PC-3 (cell line): ENCODE measurements around the gene TRAF1. TPM values are rescaled to one million over a fixed set of nuclear protein-coding genes. Genes with fewer than 3 reads are reported as not detected.

Experiments
- ATAC-seq: fragments of 200-7000 bp; cut with Tn5 transposase; 2 replicates; pipeline ENCODE4 v1.9.1; 2020; ENCODE audit warnings: mild to moderate bottlenecking, moderate library complexity
- BruUV-seq: library from RNA; stranded (reverse); fragments of 400-500 nt; replicated peaks from 2 replicates; lab custom pipeline; 2021; lab: Mats Ljungman, UMichigan
- CTCF ChIA-PET: fragments of 300-600 bp; sonication (Branson Sonifier 250); formaldehyde crosslinking; loops from one replicate; lab custom pipeline; 2022; ENCODE audit warnings: antibody characterized with exemption; lab: Charles Lee
- POLR2A ChIA-PET: fragments of 300-600 bp; sonication (Branson Sonifier 250); formaldehyde crosslinking; loops from one replicate; lab custom pipeline; 2022; ENCODE audit warnings: antibody characterized with exemption; ENCODE audit not compliant: unreplicated experiment; lab: Charles Lee
- DNase-seq: peaks from one replicate; pipeline ENCODE4 v3.0.0-alpha.2; 2015
- H2AFZ ChIP-seq: fragments of 300-600 bp; sonication (generic); 2 replicates; pipeline ENCODE4 v1.6.0; 2016; ENCODE audit warnings: antibody characterized with exemption, low read length
- H3F3A ChIP-seq: fragments of 300-600 bp; sonication (generic); one replicate; pipeline ENCODE4 v1.6.0; 2017; ENCODE audit warnings: antibody characterized with exemption, low read length, control low read depth, mild to moderate bottlenecking; ENCODE audit not compliant: unreplicated experiment
- H3K27ac ChIP-seq: fragments of 300-600 bp; sonication (generic); 2 replicates; pipeline ENCODE4 v1.5.1; 2016; ENCODE audit warnings: mild to moderate bottlenecking, low read length
- H3K27me3 ChIP-seq: fragments of 300-600 bp; sonication (generic); 2 replicates; pipeline ENCODE4 v1.6.1; 2016; ENCODE audit warnings: low read length, mixed read lengths
- H3K36me3 ChIP-seq: fragments of 300-600 bp; sonication (generic); 2 replicates; pipeline ENCODE4 v1.6.1; 2016; ENCODE audit warnings: low read depth, mixed run types, low read length, mixed read lengths
- H3K4me1 ChIP-seq: fragments of 300-600 bp; sonication (generic); 2 replicates; pipeline ENCODE4 v1.5.1; 2016; ENCODE audit warnings: low read length; ENCODE audit not compliant: insufficient read depth
- H3K4me2 ChIP-seq: fragments of 300-600 bp; sonication (generic); 2 replicates; pipeline ENCODE4 v1.6.0; 2016; ENCODE audit warnings: low read length
- H3K4me3 ChIP-seq: fragments of 300-600 bp; sonication (generic); 2 replicates; pipeline ENCODE4 v1.5.1; 2016; ENCODE audit warnings: mild to moderate bottlenecking, low read length, mixed read lengths
- H3K79me2 ChIP-seq: fragments of 300-600 bp; sonication (generic); 2 replicates; pipeline ENCODE4 v1.6.1; 2017; ENCODE audit warnings: low read length, mixed read lengths
- H3K9ac ChIP-seq: fragments of 300-600 bp; sonication (generic); 2 replicates; pipeline ENCODE4 v1.6.0; 2016; ENCODE audit warnings: mild to moderate bottlenecking, low read length
- H3K9me2 ChIP-seq: fragments of 300-600 bp; sonication (generic); replicated peaks from 2 replicates; pipeline ENCODE4 v1.6.1; 2016; ENCODE audit warnings: mixed run types, low read length, mixed read lengths
- H3K9me3 ChIP-seq: fragments of 300-600 bp; sonication (generic); 2 replicates; pipeline ENCODE4 v1.6.1; 2016; ENCODE audit warnings: low read length, mixed read lengths
- H4K20me1 ChIP-seq: fragments of 300-600 bp; sonication (generic); 2 replicates; pipeline ENCODE4 v1.6.1; 2016; ENCODE audit warnings: low read length, mixed read lengths
- EZH2 ChIP-seq: fragments of 300-600 bp; sonication (generic); IDR thresholded peaks from one replicate; pipeline ENCODE4 v1.6.1; 2017; ENCODE audit warnings: antibody characterized with exemption, mild to moderate bottlenecking, low read length; ENCODE audit not compliant: unreplicated experiment
- EZH2phosphoT487 ChIP-seq: fragments of 300-600 bp; sonication (generic); IDR thresholded peaks from 2 replicates; pipeline ENCODE4 v1.6.1; 2018; ENCODE audit warnings: mild to moderate bottlenecking, antibody characterized with exemption, low read length, borderline replicate concordance
- intact Hi-C: fragments of 100-400 bp; cut with micrococcal nuclease; formaldehyde crosslinking; loops from 2 replicates; pipeline ENCODE4 v1.9.0; 2023
- total RNA-seq: library from RNA; depleted of rRNA; stranded (reverse); fragments of >200 nt; gene quantifications from 2 replicates; pipeline ENCODE4 v1.2.3, GENCODE V29; 2014
- TF ChIP-seq, protein P1 (sequence below): fragments of 300-600 bp; sonication (generic); conservative IDR thresholded peaks from 2 replicates; pipeline ENCODE4 v1.5.1; 2017; ENCODE audit warnings: antibody characterized with exemption, low read depth, mild to moderate bottlenecking, low read length

Gene TRAF1
- total RNA-seq, 1 experiment from 2014 or later: 0.15 TPM

DNA sequence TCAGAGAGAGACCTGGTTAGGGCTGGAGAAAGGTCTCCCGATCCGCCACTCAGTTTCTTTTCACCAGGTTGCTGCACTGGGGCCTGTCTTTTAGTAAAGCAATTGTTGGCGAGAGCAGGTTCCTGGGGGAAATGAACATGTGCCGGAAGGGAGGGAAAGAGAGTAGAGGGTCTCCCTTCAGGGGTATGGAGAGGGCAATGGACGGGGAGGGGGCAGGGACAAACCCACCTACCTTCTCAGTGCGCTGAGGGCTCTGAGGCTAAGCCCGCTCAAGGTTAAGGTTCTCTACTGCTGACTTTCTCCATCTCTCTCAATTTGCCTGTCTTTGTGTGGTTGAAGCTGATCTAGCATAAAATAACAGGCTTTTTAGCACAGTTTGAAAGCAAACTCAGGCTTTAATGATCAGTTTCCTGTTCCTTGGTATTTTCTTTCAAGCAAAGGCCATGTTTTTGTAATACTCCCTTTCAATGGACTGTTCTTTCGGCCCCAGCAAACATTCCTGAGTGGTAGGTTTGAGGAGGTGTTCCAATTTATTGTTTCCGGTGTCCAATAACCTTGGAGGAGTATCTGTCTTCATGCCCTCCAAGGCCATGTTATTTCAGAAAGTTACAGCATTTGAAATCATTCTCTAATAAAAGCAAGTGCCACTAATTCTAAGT lies 25.5 kb upstream of the TRAF1 start:
- no peaks in the 10 kb centered on the region for H3F3A ChIP-seq
- no peak overlapping the region for H3K9ac ChIP-seq
- no peak for TF ChIP-seq EZH2phosphoT487
- TF ChIP-seq, protein P1, sequence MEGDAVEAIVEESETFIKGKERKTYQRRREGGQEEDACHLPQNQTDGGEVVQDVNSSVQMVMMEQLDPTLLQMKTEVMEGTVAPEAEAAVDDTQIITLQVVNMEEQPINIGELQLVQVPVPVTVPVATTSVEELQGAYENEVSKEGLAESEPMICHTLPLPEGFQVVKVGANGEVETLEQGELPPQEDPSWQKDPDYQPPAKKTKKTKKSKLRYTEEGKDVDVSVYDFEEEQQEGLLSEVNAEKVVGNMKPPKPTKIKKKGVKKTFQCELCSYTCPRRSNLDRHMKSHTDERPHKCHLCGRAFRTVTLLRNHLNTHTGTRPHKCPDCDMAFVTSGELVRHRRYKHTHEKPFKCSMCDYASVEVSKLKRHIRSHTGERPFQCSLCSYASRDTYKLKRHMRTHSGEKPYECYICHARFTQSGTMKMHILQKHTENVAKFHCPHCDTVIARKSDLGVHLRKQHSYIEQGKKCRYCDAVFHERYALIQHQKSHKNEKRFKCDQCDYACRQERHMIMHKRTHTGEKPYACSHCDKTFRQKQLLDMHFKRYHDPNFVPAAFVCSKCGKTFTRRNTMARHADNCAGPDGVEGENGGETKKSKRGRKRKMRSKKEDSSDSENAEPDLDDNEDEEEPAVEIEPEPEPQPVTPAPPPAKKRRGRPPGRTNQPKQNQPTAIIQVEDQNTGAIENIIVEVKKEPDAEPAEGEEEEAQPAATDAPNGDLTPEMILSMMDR: no peak
- DNase-seq (no peak), ATAC-seq (no peak)
- no peaks in the 10 kb centered on the region for H3K27me3 ChIP-seq
- no peaks in the 10 kb centered on the region for H3K9me2 ChIP-seq
- no peaks in the 10 kb centered on the region for H4K20me1 ChIP-seq
- no peak overlapping the region for H2AFZ ChIP-seq
- peaks cover 8% of the 10 kb centered on the region for H3K4me1 ChIP-seq
- H3K4me3 ChIP-seq: no peak overlapping the region
- no peaks in the 10 kb centered on the region for H3K79me2 ChIP-seq
- no peaks in the 10 kb centered on the region for H3K36me3 ChIP-seq
- no peak overlapping the region for H3K27ac ChIP-seq
- BruUV-seq: no TSS peak
- ChIA-PET CTCF (no interaction called here), POLR2A (no interaction called here)
- H3K9me3 ChIP-seq: no peaks in the 10 kb centered on the region
- no peak overlapping the region for H3K4me2 ChIP-seq
- intact Hi-C loops: no loop called here

DNA sequence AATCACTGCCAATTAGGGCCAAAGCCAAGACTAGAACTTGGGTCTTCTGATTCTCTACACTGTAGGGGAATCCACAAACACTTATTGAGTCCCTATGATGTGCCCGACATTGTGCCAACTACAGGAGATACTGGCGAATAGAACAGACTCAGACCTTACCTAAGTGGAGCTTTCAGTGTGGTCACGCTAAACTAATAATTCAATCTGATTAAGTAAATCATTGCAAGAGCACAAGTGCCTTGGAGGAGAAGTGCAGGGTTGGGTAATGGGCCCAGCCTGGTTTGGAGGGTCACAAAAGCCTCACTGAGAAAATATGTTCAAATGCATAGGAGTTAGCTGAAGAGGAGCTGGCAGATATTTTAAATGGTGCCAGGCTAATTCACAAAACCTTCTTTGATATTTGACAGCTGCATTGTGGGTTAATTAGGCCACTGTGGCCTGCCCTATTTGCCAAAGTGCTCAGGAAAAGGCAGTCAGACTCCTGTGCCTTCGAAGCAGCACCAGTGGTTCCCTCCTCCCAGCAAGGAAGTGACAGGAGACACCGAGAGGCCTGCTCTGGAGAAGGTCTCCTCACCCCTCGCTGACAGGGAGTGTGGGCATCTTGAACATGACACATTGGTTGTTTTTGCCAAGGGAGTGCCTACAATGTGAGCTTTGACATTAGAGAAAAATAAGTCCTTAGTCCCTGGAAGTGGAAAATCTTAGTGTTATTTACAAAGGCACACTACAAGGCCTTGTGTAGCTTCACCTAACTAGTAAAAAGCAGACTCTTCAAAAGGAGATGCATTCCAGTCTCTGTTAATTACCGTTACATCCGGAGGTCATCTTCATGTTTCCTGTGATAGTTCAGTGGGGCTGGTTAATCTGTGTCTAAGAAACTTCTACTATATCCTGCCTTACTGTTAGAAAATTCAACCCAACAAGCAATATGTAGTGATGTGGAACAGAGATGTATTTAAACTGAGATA lies 24.1 kb upstream of the TRAF1 start:
- Histone ChIP-seq H3K9me3 (no peaks in the 10 kb centered on the region), H3K27me3 (no peaks in the 10 kb centered on the region), H3K79me2 (no peaks in the 10 kb centered on the region), H3K36me3 (no peaks in the 10 kb centered on the region), H3K4me2 (no peak overlapping the region), H3F3A (no peaks in the 10 kb centered on the region), H2AFZ (no peak overlapping the region), H4K20me1 (no peaks in the 10 kb centered on the region), H3K27ac (no peak overlapping the region), H3K9me2 (no peaks in the 10 kb centered on the region), H3K4me3 (no peak overlapping the region), H3K9ac (no peak overlapping the region), H3K4me1 (peaks cover 22% of the 10 kb centered on the region)
- POLR2A ChIA-PET: no interaction called here
- TF ChIP-seq, protein P1: no peak
- no peak for TF ChIP-seq EZH2phosphoT487
- TF ChIP-seq EZH2: no peak
- no TSS peak for BruUV-seq
- DNase-seq (no peak), ATAC-seq (no peak)
- CTCF ChIA-PET: no interaction called here
- intact Hi-C loops: no loop called here

DNA sequence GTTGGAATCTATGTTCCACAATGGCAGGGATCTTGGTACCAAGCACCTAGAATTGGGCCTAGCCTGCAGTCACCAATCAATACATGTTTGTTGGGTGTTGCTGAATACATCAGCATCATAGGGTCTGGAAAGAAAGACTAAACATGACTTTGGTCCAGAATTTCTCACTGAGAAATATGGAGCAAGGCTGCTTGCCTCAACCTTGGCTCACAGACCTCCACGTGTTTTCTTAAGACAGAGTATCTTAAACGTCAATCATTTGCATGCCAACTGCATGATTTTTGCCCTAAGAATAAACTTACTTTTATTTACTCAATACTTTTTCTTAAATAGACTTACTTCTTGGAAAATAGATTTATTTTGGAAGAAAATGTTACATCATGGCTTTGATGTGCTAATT lies 22.7 kb upstream of the TRAF1 start:
- Histone ChIP-seq H3K9me2 (no peaks in the 10 kb centered on the region), H3K79me2 (no peaks in the 10 kb centered on the region), H3K4me2 (no peak overlapping the region), H3K9ac (no peak overlapping the region), H3K9me3 (no peaks in the 10 kb centered on the region), H2AFZ (no peak overlapping the region), H4K20me1 (no peaks in the 10 kb centered on the region), H3K27me3 (no peaks in the 10 kb centered on the region), H3K4me1 (peaks cover 26% of the 10 kb centered on the region), H3K36me3 (no peaks in the 10 kb centered on the region), H3F3A (no peaks in the 10 kb centered on the region), H3K4me3 (no peak overlapping the region), H3K27ac (no peak overlapping the region)
- ChIA-PET POLR2A (no interaction called here), CTCF (no interaction called here)
- no TSS peak for BruUV-seq
- DNase-seq (no peak), ATAC-seq (no peak)
- intact Hi-C loops: no loop called here
- TF ChIP-seq EZH2phosphoT487 (no peak), EZH2 (no peak)
- TF ChIP-seq, protein P1: no peak
